ENCODE data around the gene NUP85. TPM values are rescaled to one million over a fixed set of nuclear protein-coding genes. Genes with fewer than 3 reads are reported as not detected.

NUP85 gene
- total RNA-seq, 1 donor from 2014 or later, result 63.7 TPM

GRCh38 chr17:75263055-75263454 is 57.6 kb downstream of the NUP85 start:
- Histone ChIP-seq H3K9me3 (no peaks in the 10 kb centered on the region), H3K36me3 (peaks cover 44% of the 10 kb centered on the region), H3K4me1 (peaks cover 26% of the 10 kb centered on the region), H3K4me3 (no peak overlapping the region), H3K27ac (peak overlapping the region; percentile 99), H3K27me3 (no peaks in the 10 kb centered on the region)
- DNase-seq, result no peak
- intact Hi-C loops (cut with DNase I), result no loop called here
- no peak for ATAC-seq
- no peak for TF ChIP-seq CTCF (IDR thresholded peaks at IDR 0.05)

- intact Hi-C loops (cut with DNase I), result no loop called here
- H3K9me3 ChIP-seq, result no peaks in the 10 kb centered on the region
- no peak overlapping the region for H3K4me3 ChIP-seq
- DNase-seq, result no peak
- H3K4me1 ChIP-seq, result peaks cover 16% of the 10 kb centered on the region
- H3K36me3 ChIP-seq, result peaks cover 44% of the 10 kb centered on the region
- no peak for ATAC-seq
- TF ChIP-seq CTCF (IDR thresholded peaks at IDR 0.05), result no peak
- H3K27ac ChIP-seq, result no peak overlapping the region
- no peaks in the 10 kb centered on the region for H3K27me3 ChIP-seq
Measured at GRCh38 chr17:75265614-75266315, 60.3 kb downstream of the NUP85 start.

GRCh38 chr17:75266316-75267152 is 61.1 kb downstream of the NUP85 start:
- no peak for TF ChIP-seq CTCF (IDR thresholded peaks at IDR 0.05)
- H3K27me3 ChIP-seq, result no peaks in the 10 kb centered on the region
- DNase-seq (no peak), ATAC-seq (no peak)
- intact Hi-C loops (cut with DNase I), result no loop called here
- H3K27ac ChIP-seq, result no peak overlapping the region
- no peaks in the 10 kb centered on the region for H3K9me3 ChIP-seq
- H3K4me1 ChIP-seq, result peaks cover 16% of the 10 kb centered on the region
- peaks cover 44% of the 10 kb centered on the region for H3K36me3 ChIP-seq
- H3K4me3 ChIP-seq, result no peak overlapping the region

- peak; percentile 73 for DNase-seq
- no peaks in the 10 kb centered on the region for H3K27me3 ChIP-seq
- intact Hi-C loops (cut with DNase I), result no loop called here
- H3K27ac ChIP-seq, result no peak overlapping the region
- no peaks in the 10 kb centered on the region for H3K9me3 ChIP-seq
- H3K4me1 ChIP-seq, result peaks cover 19% of the 10 kb centered on the region
- H3K36me3 ChIP-seq, result peaks cover 44% of the 10 kb centered on the region
- ATAC-seq, result peak; percentile 29
- H3K4me3 ChIP-seq, result no peak overlapping the region
- TF ChIP-seq CTCF (IDR thresholded peaks at IDR 0.05), result no peak
Measured at GRCh38 chr17:75267153-75267410, 61.6 kb downstream of the NUP85 start.

GRCh38 chr17:75267411-75268232 is 62.1 kb downstream of the NUP85 start:
- Histone ChIP-seq H3K36me3 (peaks cover 44% of the 10 kb centered on the region), H3K27me3 (no peaks in the 10 kb centered on the region), H3K4me3 (no peak overlapping the region), H3K27ac (no peak overlapping the region), H3K9me3 (no peaks in the 10 kb centered on the region), H3K4me1 (peaks cover 19% of the 10 kb centered on the region)
- ATAC-seq (no peak), DNase-seq (no peak)
- intact Hi-C loops (cut with DNase I), result no loop called here
- TF ChIP-seq CTCF (IDR thresholded peaks at IDR 0.05), result no peak
